NCI-H2107 (cell line): ENCODE data around the gene BRINP2.
A peak's percentile ranks its signal among the peaks of the same experiment; 100 is the strongest.

Experiments used
- DNase-seq: peaks from one replicate; lab custom pipeline; 2025; lab: John Stamatoyannopoulos, UW

The BRINP2 gene

DNA sequence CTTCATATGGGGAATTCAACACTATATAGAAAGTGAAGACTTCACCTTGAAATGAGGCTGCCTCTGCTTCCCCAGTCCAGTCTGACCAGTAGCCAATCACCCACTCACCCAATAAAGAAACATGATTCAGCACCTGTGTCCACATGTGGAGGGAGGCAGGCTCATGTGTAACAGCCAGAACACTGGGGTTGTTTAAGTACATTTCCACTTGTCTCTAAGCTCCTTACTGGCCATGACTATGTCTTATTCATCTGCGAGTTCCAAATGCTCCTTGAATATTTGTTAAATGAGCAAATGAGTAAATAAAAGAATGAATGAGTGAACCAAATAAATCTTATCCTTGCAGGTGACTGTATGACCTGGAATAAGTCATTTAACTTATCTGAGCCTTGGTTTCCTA is 100.1 kb downstream of the BRINP2 start:
- no peak for DNase-seq

- no peak for DNase-seq
These were observed 102.4 kb downstream of the BRINP2 start for GRCh38 chr1:177273141-177273540.

DNA sequence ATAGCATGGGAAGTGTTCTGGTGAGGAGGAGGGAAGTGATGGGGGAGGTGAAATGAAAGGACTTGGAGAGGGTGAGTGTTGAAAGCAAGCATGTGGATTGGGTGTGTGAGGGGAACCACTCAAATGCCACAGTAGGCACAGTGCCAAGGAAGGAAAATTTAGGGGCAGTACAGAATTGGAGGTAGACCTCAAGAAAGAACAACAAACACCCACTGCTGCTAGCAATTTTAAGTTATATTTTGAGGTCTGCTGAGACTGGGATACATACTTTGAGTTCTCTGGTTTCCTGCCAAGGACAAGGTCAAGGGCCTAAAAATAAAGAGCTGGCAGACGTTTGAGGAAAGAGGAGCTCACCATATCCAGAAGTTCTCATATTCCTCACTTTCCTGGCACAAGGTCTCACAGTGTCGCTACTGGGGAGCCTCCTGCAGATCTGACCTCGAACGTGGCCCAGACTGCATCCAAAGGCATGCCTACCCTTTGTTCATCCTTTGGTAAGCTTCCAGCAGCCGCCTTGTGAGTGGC is 104.0 kb downstream of the BRINP2 start:
- peak; percentile 8 for DNase-seq

GRCh38 chr1:177275736-177276135 is 105.0 kb downstream of the BRINP2 start:
- DNase-seq = no peak

- DNase-seq = no peak
These were observed 108.0 kb downstream of the BRINP2 start for GRCh38 chr1:177278626-177279390.

- DNase-seq = no peak
These were observed 111.1 kb downstream of the BRINP2 start for GRCh38 chr1:177281901-177282300.

- no peak for DNase-seq
These were observed 112.2 kb downstream of the BRINP2 start for GRCh38 chr1:177282976-177283375.

- DNase-seq = no peak
These were observed 112.6 kb downstream of the BRINP2 start for GRCh38 chr1:177283380-177283779.

DNA sequence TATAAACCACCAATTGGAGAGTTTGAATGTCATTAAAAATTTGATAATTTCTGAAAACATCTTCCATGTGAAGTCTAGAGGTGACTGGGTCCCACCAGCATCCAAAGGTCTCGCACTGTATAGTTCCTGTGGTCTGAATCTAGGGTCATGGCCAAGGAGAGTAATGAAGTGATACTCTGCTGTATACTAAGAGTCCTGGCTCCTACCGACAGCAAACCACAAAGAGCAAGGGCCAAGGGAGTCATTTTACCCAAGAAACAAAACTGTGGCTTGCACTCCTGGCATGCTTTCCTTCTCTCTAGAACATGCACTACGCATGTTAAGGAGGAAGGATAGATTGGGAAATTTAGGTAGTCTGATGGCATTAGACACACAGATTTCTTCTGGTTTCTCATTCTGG is 115.6 kb downstream of the BRINP2 start:
- no peak for DNase-seq

DNA sequence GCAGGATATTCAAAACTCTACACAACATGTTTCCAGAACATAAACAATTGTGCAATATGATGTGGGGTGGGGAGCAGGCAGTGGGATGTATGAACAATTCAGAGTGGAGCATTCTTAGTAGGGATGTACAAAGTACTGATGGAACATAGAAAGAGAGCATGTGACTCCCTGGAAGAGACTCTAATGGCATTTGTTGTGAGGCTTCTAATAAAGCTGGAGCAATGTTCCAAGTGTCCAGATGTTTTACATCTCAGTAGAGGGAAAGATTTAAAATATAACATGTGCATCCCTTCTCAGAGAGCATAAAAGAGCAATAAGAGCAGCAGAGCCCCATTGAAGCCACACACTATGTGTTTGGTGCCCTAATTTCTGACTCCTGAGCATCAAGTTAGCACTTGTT is 116.5 kb downstream of the BRINP2 start:
- no peak for DNase-seq

GRCh38 chr1:177287994-177288393 is 117.2 kb downstream of the BRINP2 start:
- no peak for DNase-seq

DNA sequence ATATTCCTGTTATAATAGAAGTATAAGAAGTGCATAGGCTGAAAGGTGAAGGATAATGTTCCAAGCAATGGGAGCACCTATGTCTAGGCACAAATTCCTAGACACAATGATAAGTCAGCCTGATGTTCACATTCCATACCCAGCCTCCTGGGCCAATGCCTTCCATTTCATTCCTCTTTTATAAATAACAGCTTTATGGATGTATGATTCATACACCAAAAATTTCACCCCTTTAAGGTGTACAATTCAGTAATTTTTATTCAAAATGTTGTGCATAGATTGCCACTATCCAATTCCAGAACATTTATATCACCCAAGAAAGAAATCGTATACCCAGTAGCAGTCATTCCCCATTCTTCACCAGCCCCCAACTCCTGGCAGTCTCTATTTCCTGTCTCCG is 118.8 kb downstream of the BRINP2 start:
- no peak for DNase-seq

- DNase-seq = no peak
These were observed 129.7 kb downstream of the BRINP2 start for GRCh38 chr1:177300431-177300830.

DNA sequence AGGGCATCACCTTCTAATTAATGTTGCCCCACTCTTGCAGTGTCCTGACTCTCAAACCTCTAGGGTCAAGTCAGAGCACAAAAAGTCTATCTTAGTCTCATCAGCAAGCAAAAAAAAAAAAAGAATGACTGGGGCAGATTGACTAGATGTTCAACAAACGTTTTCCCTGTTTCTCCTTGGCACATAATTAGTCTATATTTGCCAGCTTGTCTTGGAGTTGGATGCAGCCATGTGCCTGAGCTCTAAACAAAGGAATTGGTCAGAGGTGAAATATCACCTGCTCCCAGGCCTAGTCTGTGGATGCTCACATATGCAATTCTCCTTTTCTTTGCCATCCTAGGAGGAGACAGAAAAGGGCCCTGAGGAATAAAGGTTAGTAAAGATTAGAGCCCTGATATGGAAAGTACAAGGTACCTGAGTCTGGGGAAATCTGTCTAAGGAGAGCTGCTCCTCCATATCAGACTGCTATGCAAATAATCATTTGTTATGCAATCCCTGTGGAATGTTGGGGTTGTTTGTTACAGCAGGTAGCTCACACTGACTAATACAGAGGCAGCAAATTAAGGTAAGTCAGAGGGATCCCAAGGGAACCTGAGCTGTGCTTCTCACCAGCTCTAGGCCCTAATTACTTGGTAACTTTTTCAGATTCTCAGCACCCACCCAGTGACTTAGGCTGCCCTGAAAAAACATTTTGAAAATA is 130.8 kb downstream of the BRINP2 start:
- no peak for DNase-seq

DNA sequence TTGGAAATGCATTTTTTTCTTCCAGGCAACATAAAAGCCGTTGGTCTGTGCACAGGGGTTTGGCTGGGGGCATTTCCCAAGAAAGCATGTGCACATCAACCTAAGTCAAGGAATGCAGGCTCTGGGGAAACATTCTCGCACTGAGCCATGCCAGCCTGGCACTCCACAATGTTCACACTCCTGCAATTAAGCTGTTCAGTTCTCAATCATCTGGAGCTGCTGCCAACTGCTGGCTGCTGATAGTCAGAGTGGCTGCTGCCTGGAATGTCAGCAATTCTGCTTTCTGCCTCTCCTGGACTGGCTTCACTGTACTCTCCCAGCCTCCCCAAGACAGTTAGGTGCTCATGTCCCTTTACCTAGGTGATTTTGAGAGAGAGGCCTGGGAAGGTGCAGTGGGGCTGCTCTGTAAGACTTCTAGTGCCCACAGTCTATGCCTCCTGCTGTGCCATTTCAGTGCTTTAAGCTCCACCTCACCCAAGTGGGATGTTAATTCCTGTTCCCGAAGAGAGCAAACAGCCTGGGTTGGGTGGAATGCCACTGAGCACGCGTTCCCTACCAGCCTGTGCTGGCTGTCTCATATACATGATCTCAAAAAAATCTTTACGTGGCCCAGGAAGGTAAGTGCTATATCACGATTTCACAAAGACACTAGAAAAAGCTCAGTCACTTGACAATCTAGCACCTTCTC is 131.7 kb downstream of the BRINP2 start:
- no peak for DNase-seq

DNA sequence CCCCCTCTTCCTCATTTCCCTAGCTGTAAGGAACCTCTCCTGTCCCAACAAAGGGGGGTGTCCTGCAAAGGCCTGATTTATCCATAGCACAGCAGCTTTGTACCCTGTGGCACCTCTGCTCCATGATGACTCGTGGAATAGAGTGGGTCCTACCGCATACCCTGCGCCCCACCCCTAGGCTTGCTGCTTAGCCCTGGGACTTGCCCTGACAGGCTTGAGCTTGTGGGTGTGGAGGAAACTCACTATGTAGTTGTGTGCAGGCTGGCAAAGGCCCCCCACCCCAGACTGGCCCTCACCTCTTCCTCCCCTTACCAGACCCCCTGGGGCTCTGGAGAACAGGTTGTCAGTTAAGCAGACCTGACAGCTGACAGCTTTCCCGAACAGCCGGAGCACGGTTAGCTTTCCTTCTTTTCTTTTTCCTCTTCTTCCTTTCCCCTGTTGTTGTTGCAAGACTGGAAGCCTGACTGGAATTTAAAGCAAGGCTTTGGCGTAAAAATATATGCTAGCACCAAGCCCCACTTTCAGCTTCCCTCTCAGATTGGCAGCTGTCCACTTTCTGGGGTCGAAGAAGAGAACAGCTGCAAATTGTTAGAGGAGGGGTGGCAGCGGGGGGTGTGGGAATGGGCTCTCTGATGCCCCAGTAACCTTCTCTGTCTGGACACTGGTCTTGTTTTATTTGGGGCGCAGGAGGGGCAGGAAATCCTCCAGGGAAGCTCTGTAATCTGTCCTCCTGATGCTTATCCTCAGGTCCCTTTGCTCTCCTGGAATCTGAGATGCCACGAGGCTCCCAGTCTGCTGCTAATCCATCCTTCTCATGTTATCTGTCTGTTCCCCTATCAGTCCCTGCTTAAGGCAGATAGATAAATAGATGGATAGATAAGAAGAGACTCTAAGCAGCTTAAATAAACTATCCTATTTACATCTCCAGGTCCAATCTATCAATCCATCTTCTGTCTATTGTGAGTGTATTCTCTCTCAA is 134.6 kb downstream of the BRINP2 start:
- no peak for DNase-seq

GRCh38 chr1:177306019-177306415 is 135.3 kb downstream of the BRINP2 start:
- no peak for DNase-seq

DNA sequence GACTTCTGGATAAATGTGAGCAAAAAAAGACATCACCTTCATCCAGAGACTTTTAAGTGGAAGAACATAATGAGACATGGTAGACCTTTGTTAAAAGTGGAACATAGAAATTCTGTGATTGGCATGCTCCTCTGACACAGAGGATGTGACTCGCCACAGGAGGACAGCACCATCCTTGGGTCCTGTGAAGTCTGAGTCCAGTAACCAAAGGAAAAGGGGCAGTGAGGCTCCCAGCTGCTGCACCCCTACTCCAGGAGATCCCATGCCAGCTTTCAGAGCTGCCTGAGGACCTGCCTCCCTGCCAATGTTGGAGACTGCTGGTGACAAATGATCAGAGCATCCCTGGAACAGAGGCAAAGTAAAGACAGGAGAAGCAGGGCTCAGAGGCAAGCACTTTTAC is 136.2 kb downstream of the BRINP2 start:
- DNase-seq = no peak

DNA sequence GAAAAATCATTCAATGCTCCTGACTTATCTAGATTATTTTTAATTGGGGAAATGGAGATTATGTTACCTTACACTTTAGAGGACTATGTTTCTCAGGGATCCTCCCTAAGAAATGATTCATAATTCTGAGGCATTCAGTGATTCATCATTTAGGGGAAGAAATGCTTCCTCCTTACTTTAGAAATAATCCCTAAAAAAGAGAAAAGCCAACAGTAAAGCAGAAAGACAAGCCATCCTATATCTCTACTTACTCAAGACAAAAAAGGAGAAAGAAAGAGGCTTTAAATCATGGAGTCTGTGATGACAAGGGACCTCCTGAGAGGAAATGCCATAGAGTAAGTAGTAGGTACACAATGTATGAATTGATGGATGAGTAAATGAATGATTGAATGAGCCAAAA is 137.0 kb downstream of the BRINP2 start:
- DNase-seq = no peak

- no peak for DNase-seq
These were observed 139.1 kb downstream of the BRINP2 start for GRCh38 chr1:177309880-177310279.

- no peak for DNase-seq
These were observed 139.6 kb downstream of the BRINP2 start for GRCh38 chr1:177310326-177310725.

DNA sequence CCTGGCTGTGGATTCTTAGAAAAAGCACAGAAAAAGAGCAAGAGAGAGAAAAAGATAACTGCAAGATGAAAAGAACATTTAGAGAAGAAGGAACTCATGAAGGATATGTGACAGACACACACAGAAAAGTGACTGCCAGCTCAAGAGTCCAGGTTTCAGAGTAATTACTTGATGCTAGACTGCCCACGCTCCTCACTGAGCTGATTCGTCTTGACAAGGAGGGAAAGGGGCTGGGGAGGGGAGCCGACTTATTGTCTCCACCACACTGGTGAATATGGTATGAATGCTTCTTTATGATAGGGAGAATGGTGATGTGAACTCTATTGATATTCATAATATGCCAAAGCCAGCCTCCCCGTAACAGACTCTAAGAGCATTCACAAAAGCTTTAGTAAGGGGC is 140.4 kb downstream of the BRINP2 start:
- DNase-seq = no peak
